CD14-positive monocyte (primary cell): ENCODE data around the gene VWA5B2. TPM values are rescaled to one million over a fixed set of nuclear protein-coding genes. Genes with fewer than 3 reads are reported as not detected.

Experiments
- DNase-seq, 3 donors: peaks; one replicate each; pipeline ENCODE4 v3.0.0-alpha.2; 2011 to 2022
- H2AFZ ChIP-seq: 2 replicates; pipeline ENCODE4 v1.6.0; 2012; ENCODE audit warnings: mild to moderate bottlenecking, low read depth, low read length, inconsistent platforms; ENCODE audit not compliant: insufficient read depth, poor library complexity, severe bottlenecking
- H3K27ac ChIP-seq, 2 donors: 1 replicate in 1 of 2; 2 replicates in 1 of 2; pipeline ENCODE4 v1.5.1; 2012 to 2013; ENCODE audit warnings: low read length in 2 of 2, control low read depth in 1 of 2, inconsistent platforms in 1 of 2, low read depth in 1 of 2, mild to moderate bottlenecking in 1 of 2
- H3K27me3 ChIP-seq, 2 donors: one replicate each; pipeline versions ENCODE4 v1.6.0 to v1.6.1; 2011 to 2013; ENCODE audit warnings: low read length in 2 of 2; ENCODE audit not compliant: control insufficient read depth in 2 of 2, insufficient read depth in 2 of 2
- H3K36me3 ChIP-seq, 2 donors: replicated peaks in 1 of 2; 1 replicate in 1 of 2; 2 replicates in 1 of 2; pipeline versions ENCODE4 v1.5.1 to v1.6.1; 2012 to 2013; ENCODE audit warnings: low read length in 2 of 2, control low read depth in 1 of 2, inconsistent platforms in 1 of 2, mild to moderate bottlenecking in 1 of 2; ENCODE audit not compliant: insufficient read depth in 2 of 2, control insufficient read depth in 1 of 2
- H3K4me1 ChIP-seq, 2 donors: 1 replicate in 1 of 2; 2 replicates in 1 of 2; pipeline versions ENCODE4 v1.5.1 to v1.6.1; 2012 to 2013; ENCODE audit warnings: low read length in 2 of 2, control low read depth in 1 of 2, inconsistent platforms in 1 of 2, mild to moderate bottlenecking in 1 of 2, moderate library complexity in 1 of 2; ENCODE audit not compliant: insufficient read depth in 2 of 2, control insufficient read depth in 1 of 2
- H3K4me2 ChIP-seq: replicated peaks from 2 replicates; pipeline ENCODE3; 2012; ENCODE audit warnings: low read length, moderate library complexity, mild to moderate bottlenecking; ENCODE audit not compliant: poor library complexity, severe bottlenecking; ENCODE audit errors: extremely low read depth
- H3K4me3 ChIP-seq, 3 experiments: fragments of 200-600 bp in 1 of 3; sonication (generic) in 1 of 3; replicated peaks in 1 of 3; 1 replicate in 2 of 3; 2 replicates in 1 of 3; pipeline ENCODE4 v1.5.1; 2011 to 2013; ENCODE audit warnings: low read length in 3 of 3, mild to moderate bottlenecking in 3 of 3, control low read depth in 2 of 3, low read depth in 2 of 3, inconsistent platforms in 1 of 3, moderate library complexity in 1 of 3
- H3K79me2 ChIP-seq: 2 replicates; pipeline ENCODE4 v1.6.0; 2012; ENCODE audit warnings: mild to moderate bottlenecking, control low read depth, inconsistent platforms, low read length, moderate library complexity; ENCODE audit not compliant: insufficient read depth
- H3K9ac ChIP-seq: 2 replicates; pipeline ENCODE4 v1.6.0; 2017; ENCODE audit warnings: low read length, mild to moderate bottlenecking; ENCODE audit not compliant: insufficient read depth, poor library complexity, severe bottlenecking
- H3K9me3 ChIP-seq, 2 donors: replicated peaks in 1 of 2; 1 replicate in 1 of 2; 2 replicates in 1 of 2; pipeline versions ENCODE4 v1.5.1 to v1.6.1; 2012 to 2013; ENCODE audit warnings: low read length in 2 of 2, control low read depth in 1 of 2; ENCODE audit not compliant: control insufficient read depth in 1 of 2, insufficient read depth in 1 of 2
- H4K20me1 ChIP-seq: 2 replicates; pipeline ENCODE4 v1.6.0; 2012; ENCODE audit warnings: mild to moderate bottlenecking, low read length, control low read depth, moderate library complexity; ENCODE audit not compliant: insufficient read depth
- H3K27ac Mint-ChIP-seq, 7 donors: one replicate each; pipeline ENCODE4 v1.8.0; 2020; ENCODE audit warnings: mild to moderate bottlenecking in 7 of 7, mixed read lengths in 7 of 7, moderate library complexity in 6 of 7, inconsistent platforms in 2 of 7
- H3K27me3 Mint-ChIP-seq, 3 donors: one replicate each; pipeline ENCODE4 v1.8.0; 2021 to 2022; ENCODE audit warnings: low read depth in 3 of 3, mild to moderate bottlenecking in 3 of 3, mixed read lengths in 3 of 3, moderate library complexity in 3 of 3, inconsistent platforms in 1 of 3
- H3K36me3 Mint-ChIP-seq, 2 donors: one replicate each; pipeline ENCODE4 v1.8.0; 2020; ENCODE audit warnings: mixed read lengths in 2 of 2, inconsistent platforms in 1 of 2, mild to moderate bottlenecking in 1 of 2
- H3K4me1 Mint-ChIP-seq: one replicate; pipeline ENCODE4 v1.8.0; 2020; ENCODE audit warnings: mild to moderate bottlenecking, mixed read lengths
- H3K4me3 Mint-ChIP-seq, 2 donors: one replicate each; pipeline ENCODE4 v1.8.0; 2020; ENCODE audit warnings: mild to moderate bottlenecking in 2 of 2, mixed read lengths in 2 of 2, moderate library complexity in 1 of 2
- H3K9me3 Mint-ChIP-seq, 7 donors: one replicate each; pipeline ENCODE4 v1.8.0; 2020 to 2022; ENCODE audit warnings: mixed read lengths in 7 of 7, mild to moderate bottlenecking in 6 of 7, moderate library complexity in 6 of 7, inconsistent platforms in 2 of 7
- WGBS: methylation state at CpG from one replicate; pipeline ENCODE4 v1.1.5; 2013; ENCODE audit warnings: missing lambda C conversion rate; ENCODE audit not compliant: insufficient coverage; 5-methylcytosine and 5-hydroxymethylcytosine counted together
- intact Hi-C, 2 donors: fragments of 100-400 bp; cut with micrococcal nuclease; formaldehyde crosslinking; loops; one replicate each; pipeline versions ENCODE4 v1.15.0 to v1.15.1; 2023
- polyA plus RNA-seq, 3 donors: library from polyadenylated mRNA; depleted of rRNA in 1 of 3; unstranded in 2 of 3; stranded (reverse) in 1 of 3; fragments of 300-500 nt in 2 of 3; fragments of >200 nt in 1 of 3; fragmentation: Illumina TruSeq in 2 of 3; gene quantifications; 1 replicate in 2 of 3; 2 replicates in 1 of 3; pipeline ENCODE4 v1.2.3, GENCODE V29; 2012 to 2021
- TF ChIP-seq, protein P1 (sequence below): fragments of 200-600 bp; IDR thresholded peaks from one replicate; pipeline ENCODE4 v1.8.0; 2022; ENCODE audit warnings: antibody characterized with exemption, mild to moderate bottlenecking

VWA5B2 gene
- polyA plus RNA-seq, 3 donors = 0.32 TPM; not detected in 2

DNA sequence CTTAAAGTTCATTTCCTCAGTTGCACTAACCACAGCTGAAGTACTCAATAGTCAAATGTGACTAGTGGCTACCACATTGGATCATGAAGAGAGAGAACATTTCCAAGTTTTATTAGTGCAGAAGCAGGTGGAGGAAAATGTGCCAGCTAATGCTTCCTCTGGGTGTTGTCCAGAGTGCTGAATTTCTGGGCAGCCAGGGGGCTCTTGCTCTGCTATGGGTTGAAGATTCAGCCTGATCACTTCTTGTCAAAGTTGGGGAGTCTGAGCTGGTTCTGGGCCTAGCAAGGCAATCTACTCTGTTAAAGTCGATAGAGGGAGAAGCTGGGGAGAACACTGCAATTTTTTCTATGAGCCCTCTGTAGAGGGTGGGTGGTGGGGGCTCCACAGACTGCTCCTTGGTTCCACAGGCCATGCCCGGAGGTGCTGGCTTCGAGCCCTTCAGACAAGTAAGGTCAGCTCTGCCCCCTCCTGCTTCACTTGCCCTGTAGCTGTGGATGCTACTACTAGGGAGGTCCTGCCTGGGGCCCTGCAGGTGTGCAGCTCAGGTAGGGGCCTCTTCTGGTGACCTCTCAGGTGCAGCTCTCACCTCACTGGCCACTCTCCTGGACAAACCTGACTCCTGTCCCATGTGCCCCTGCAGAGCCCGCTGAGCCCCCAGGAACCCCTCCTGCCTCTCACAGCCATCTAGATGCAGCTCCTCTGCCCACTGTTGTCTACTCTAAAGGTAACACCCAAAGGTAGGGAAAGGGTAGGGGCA is 11.2 kb downstream of the VWA5B2 start:
- H4K20me1 ChIP-seq = no peaks in the 10 kb centered on the region
- H3K9ac ChIP-seq = no peak overlapping the region
- H3K4me2 ChIP-seq = no peak overlapping the region
- Mint-ChIP-seq H3K36me3 (peaks cover 33 to 38% of the 10 kb centered on the region in 2 donors), H3K27me3 (peaks cover 0 to 6% (median 5%) of the 10 kb centered on the region in 3 donors), H3K27ac (no peak overlapping the region), H3K9me3 (no peaks in the 10 kb centered on the region), H3K4me3 (no peak overlapping the region), H3K4me1 (no peaks in the 10 kb centered on the region)
- H3K9me3 ChIP-seq = no peaks in the 10 kb centered on the region
- no peaks in the 10 kb centered on the region for H3K4me1 ChIP-seq
- TF ChIP-seq, protein P1, sequence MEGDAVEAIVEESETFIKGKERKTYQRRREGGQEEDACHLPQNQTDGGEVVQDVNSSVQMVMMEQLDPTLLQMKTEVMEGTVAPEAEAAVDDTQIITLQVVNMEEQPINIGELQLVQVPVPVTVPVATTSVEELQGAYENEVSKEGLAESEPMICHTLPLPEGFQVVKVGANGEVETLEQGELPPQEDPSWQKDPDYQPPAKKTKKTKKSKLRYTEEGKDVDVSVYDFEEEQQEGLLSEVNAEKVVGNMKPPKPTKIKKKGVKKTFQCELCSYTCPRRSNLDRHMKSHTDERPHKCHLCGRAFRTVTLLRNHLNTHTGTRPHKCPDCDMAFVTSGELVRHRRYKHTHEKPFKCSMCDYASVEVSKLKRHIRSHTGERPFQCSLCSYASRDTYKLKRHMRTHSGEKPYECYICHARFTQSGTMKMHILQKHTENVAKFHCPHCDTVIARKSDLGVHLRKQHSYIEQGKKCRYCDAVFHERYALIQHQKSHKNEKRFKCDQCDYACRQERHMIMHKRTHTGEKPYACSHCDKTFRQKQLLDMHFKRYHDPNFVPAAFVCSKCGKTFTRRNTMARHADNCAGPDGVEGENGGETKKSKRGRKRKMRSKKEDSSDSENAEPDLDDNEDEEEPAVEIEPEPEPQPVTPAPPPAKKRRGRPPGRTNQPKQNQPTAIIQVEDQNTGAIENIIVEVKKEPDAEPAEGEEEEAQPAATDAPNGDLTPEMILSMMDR = no peak
- 90% methylated on average over 4 of the region's 4 CpGs for WGBS
- no peak overlapping the region for H3K27ac ChIP-seq
- H3K79me2 ChIP-seq = no peaks in the 10 kb centered on the region
- H3K27me3 ChIP-seq = no peaks in the 10 kb centered on the region
- intact Hi-C loops = no loop called here
- H3K4me3 ChIP-seq = no peak overlapping the region
- no peak for DNase-seq
- no peak overlapping the region for H2AFZ ChIP-seq
- H3K36me3 ChIP-seq = peaks cover 38 to 39% of the 10 kb centered on the region in 2 donors

DNA sequence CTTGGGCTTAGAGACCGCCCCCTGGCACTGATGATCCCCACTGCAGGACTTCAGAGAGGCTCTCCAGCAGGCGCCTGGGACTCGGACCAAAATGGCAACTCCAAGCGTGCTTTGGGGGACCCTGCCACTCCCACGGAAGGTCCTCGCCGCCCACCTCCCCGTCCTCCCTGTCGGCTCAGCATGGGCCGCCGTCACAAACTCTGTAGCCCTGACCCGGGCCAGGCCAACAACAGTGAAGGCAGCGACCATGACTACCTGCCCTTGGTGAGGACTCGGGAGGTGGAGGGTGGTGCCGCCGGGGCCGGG is 11.7 kb downstream of the VWA5B2 start:
- H3K4me2 ChIP-seq = no peak overlapping the region

More for the DNA sequence above, 11.7 kb downstream of the VWA5B2 start:
- TF ChIP-seq, protein P1 = no peak
- Mint-ChIP-seq H3K4me1 (no peaks in the 10 kb centered on the region), H3K4me3 (no peak overlapping the region), H3K27ac (no peak overlapping the region), H3K27me3 (peaks cover 1 to 6% (median 5%) of the 10 kb centered on the region in 3 donors), H3K36me3 (peaks cover 39 to 43% of the 10 kb centered on the region in 2 donors), H3K9me3 (no peaks in the 10 kb centered on the region)
- no peak overlapping the region for H3K4me3 ChIP-seq
- H3K27ac ChIP-seq = no peak overlapping the region
- intact Hi-C loops = no loop called here
- H3K27me3 ChIP-seq = no peaks in the 10 kb centered on the region
- peaks cover 39 to 44% of the 10 kb centered on the region in 2 donors for H3K36me3 ChIP-seq
- no peaks in the 10 kb centered on the region for H3K79me2 ChIP-seq
- H3K9me3 ChIP-seq = no peaks in the 10 kb centered on the region
- no peak overlapping the region for H2AFZ ChIP-seq
- WGBS = 79% methylated on average over 11 of the region's 17 CpGs
- no peak for DNase-seq
- no peak overlapping the region for H3K9ac ChIP-seq
- no peaks in the 10 kb centered on the region for H4K20me1 ChIP-seq
- no peaks in the 10 kb centered on the region for H3K4me1 ChIP-seq
